GM20431 (cell line): ENCODE data around the gene PCSK5.

ENCODE experiments used
- in situ Hi-C: fragments of 300-500 bp; cut with MseI, MboI; formaldehyde crosslinking; loops from one replicate; pipeline ENCODE4 v1.15.0; 2020; ENCODE audit warnings: low sequenced_read_pairs; ENCODE audit not compliant: unreplicated experiment

Gene PCSK5

GRCh38 chr9:76216161-76216649, 325.7 kb downstream of the PCSK5 start:
- in situ Hi-C loops, result no loop called here

- in situ Hi-C loops, result no loop called here
Measured at GRCh38 chr9:76218117-76218885, 327.8 kb downstream of the PCSK5 start.

GRCh38 chr9:76218886-76219445, 328.5 kb downstream of the PCSK5 start:
- in situ Hi-C loops, result no loop called here

GRCh38 chr9:76219560-76220151, 329.2 kb downstream of the PCSK5 start:
- in situ Hi-C loops, result no loop called here

GRCh38 chr9:76221423-76221822, 330.9 kb downstream of the PCSK5 start:
- in situ Hi-C loops, result no loop called here

- in situ Hi-C loops, result no loop called here
Measured at GRCh38 chr9:76223749-76224340, 333.4 kb downstream of the PCSK5 start.

GRCh38 chr9:76227156-76227555, 336.7 kb downstream of the PCSK5 start:
- in situ Hi-C loops, result no loop called here

GRCh38 chr9:76231001-76231400, 340.5 kb downstream of the PCSK5 start:
- in situ Hi-C loops, result no loop called here

GRCh38 chr9:76232861-76233489, 342.5 kb downstream of the PCSK5 start:
- in situ Hi-C loops, result no loop called here

- in situ Hi-C loops, result no loop called here
Measured at GRCh38 chr9:76240578-76240977, 350.1 kb downstream of the PCSK5 start.

GRCh38 chr9:76245518-76245917, 355.0 kb downstream of the PCSK5 start:
- in situ Hi-C loops, result no loop called here

GRCh38 chr9:76246680-76247079, 356.2 kb downstream of the PCSK5 start:
- in situ Hi-C loops, result no loop called here

- in situ Hi-C loops, result no loop called here
Measured at GRCh38 chr9:76247426-76247825, 357.0 kb downstream of the PCSK5 start.

GRCh38 chr9:76249309-76249708, 358.8 kb downstream of the PCSK5 start:
- in situ Hi-C loops, result no loop called here

GRCh38 chr9:76255781-76256455, 365.4 kb downstream of the PCSK5 start:
- in situ Hi-C loops, result no loop called here

- in situ Hi-C loops, result no loop called here
Measured at GRCh38 chr9:76257311-76257710, 366.8 kb downstream of the PCSK5 start.

GRCh38 chr9:76266649-76267283, 376.3 kb downstream of the PCSK5 start:
- in situ Hi-C loops, result no loop called here

- in situ Hi-C loops, result no loop called here
Measured at GRCh38 chr9:76267284-76267652, 376.8 kb downstream of the PCSK5 start.

GRCh38 chr9:76269789-76270188, 379.3 kb downstream of the PCSK5 start:
- in situ Hi-C loops, result no loop called here

GRCh38 chr9:76271755-76272154, 381.3 kb downstream of the PCSK5 start:
- in situ Hi-C loops, result no loop called here
